KBM-7 (cell line): Measurements from ENCODE around the gene PAK5.
A peak's percentile ranks its signal among the peaks of the same experiment; 100 is the strongest.
"Not testable (repeated sequence)": the region's sequence is repeated elsewhere in the genome, so short reads cannot be mapped to it uniquely, and the experiment has no call there.

Source experiments
- DNase-seq: peaks from one replicate; pipeline ENCODE4 v3.0.0-alpha.2; 2015
- in situ Hi-C: fragments of 300-500 bp; cut with MboI; formaldehyde crosslinking; loops from 2 replicates; pipeline ENCODE4 v1.14.3; 2020; ENCODE audit warnings: low sequenced_read_pairs, low pct_unique_long_range_greater_than_20kb, mixed read lengths

The PAK5 gene

GRCh38 chr20:9705722-9706476, 133.0 kb downstream of the PAK5 start:
- no peak for DNase-seq
- in situ Hi-C loops = no loop called here

DNA sequence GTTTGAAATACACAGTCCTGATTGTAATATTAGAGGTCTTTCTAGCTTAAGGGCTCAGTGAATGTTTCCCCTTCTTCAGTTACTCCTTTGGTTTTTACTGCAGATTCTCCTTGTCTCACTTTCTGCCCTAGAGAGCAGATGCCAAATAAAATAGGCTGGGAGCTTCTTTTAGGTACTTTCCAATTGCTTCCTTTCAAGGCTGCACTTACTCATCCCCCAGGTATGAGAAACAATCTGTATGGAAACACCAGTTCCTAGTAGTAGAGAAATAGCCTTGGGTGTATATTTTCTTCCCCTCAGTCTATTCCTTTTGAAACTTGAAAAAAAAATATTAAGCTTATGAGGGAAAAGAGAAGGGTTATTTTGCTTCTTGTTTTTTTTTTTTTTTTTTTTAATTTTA, 139.7 kb downstream of the PAK5 start:
- in situ Hi-C loops = no loop called here
- no peak for DNase-seq

DNA sequence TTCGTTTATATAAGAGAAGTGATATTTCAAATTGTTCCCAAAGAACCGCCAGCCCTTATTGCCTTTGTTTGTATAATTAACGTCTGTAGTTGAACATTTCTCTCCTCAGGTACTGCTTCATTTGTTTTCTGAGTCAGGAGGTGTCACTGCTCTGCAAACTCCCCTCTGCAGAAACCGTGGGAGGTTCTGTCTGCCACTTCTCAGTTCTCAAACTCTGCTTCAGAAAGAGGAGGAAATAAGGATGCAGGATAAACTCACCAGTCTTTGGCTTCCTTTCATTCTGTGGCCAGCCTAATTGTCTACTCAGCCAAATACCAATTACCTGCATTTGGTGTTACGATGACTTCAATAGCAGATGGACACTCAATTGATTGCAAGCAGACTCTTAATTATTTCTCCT, 149.8 kb downstream of the PAK5 start:
- no peak for DNase-seq
- in situ Hi-C loops = no loop called here

- DNase-seq = no peak
- in situ Hi-C loops = no loop called here
Observed at GRCh38 chr20:9686866-9687265, 152.0 kb downstream of the PAK5 start.

DNA sequence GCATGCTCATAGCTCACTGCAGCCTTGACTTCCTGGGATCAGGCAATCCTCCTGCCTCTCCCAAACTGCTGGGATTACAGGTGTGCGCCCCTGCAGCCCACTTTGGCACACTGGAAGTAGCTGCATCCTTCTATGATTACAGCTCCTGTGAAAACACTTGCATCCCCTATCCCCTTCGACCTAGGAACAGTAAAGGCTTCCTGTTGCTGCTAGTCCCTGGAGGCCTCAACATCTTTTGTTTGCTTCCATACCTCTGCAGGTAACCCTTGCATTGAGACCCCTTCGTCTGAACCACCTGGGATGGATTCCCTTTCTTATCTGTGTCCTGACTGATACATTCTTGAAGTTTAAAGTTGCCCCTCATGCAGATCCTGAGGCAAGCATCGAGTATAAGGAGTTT, 152.4 kb downstream of the PAK5 start:
- DNase-seq = no peak
- in situ Hi-C loops = no loop called here

GRCh38 chr20:9686001-9686400, 152.9 kb downstream of the PAK5 start:
- in situ Hi-C loops = no loop called here
- DNase-seq = no peak

- in situ Hi-C loops = no loop called here
- DNase-seq = no peak
Observed at GRCh38 chr20:9685011-9685410, 153.9 kb downstream of the PAK5 start.

DNA sequence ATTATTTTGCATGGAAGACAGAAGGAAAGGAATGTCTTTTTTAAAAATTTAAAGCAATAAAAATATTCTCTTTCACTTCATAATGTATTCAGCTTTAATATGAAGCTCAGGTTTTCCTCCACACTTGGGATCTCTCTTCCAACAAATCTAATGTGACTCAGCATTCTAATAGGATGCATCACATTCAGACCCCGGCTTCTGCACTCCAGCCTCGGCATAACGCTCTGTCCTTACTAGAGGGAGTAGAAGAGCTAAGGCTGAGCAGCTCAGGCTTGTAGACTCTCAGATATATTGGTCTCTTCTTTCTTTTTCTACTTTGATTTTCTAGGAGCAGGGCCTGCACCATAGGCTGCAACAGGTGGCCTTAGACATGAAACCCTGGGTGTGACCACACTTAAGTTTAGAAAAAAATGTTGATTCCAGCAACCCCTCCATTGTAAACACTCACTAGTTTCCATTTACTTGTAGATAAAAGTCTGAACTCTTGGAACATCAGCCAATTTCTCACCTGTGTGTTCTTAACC, 161.7 kb downstream of the PAK5 start:
- in situ Hi-C loops = no loop called here
- DNase-seq = no peak

DNA sequence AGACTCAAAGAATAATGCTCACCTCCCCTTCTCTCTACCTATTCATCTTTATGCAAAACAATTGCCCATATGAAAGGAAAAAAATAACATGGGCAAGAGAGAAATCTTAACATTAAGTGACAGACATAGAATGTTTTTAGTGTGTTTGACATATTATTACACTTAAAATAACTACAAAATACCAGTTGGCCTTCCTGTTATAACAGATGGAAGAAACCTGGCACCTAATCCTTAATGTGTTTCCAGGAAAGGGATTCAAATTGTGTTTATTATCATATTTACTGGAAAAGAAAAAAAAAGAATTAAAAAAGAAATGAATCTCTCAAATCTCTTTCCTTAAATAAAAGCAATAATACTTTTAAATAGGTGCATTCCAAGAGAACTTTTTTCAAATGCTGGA, 165.9 kb downstream of the PAK5 start:
- DNase-seq = no peak
- in situ Hi-C loops = no loop called here

DNA sequence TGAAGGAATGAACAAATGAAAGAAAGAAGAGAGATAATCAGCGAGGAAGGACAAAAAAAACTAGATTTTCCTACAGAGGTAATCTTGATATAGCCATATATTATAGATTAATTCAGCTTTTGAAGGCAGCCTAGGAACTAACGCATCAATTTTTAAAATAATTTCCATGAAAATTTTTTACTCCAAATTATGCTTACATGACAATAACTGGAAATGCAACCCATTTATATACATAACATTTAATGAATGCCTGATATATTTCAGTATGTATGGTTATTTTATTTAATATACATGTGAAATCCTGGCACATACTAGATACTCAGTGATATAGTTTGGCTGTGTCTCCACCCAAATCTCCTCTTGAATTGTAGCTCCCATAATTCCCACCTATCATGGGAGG, 166.8 kb downstream of the PAK5 start:
- in situ Hi-C loops = no loop called here
- DNase-seq = no peak

DNA sequence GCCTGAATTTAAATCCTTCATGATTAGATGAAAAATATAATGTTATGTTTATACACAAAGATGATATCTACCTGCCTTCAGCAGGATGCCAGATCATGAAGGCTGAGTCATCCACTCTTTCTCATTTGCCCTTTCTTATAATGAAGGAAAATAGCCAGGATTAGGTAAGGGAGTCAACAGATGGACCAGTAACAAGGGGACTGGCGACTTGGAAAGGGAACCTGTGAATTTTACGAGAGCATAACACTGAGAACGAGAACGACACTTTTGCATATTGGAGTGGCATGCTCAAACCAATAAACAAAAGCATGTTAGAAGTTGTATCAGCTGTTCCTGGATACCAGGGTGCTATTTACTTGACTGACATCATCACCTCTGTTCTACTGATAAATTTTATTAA, 170.5 kb downstream of the PAK5 start:
- in situ Hi-C loops = no loop called here

GRCh38 chr20:9663423-9663822, 175.5 kb downstream of the PAK5 start:
- DNase-seq = no peak
- in situ Hi-C loops = no loop called here

More for the DNA sequence above, 170.5 kb downstream of the PAK5 start:
- DNase-seq = no peak

- in situ Hi-C loops = no loop called here
Observed at GRCh38 chr20:9660236-9660868, 178.5 kb downstream of the PAK5 start.

DNA sequence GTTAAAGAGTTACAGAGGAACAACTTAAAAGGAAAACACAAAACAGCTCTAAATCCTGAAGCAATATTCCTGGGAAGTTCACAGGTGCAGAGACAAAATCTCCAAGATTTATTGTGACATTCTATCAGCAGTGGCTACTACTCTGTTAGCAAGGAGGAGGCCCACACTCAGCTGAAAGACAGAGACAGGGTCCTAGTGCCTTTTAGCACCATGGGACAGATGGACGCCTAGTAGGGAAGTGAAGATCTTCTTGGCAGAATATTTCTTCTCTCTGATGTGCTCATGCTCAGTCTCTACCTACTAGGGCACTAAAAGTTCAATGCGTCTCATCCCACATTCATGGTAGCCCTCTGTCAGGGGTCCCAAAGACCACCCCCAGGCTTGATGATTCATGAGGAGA, 191.1 kb downstream of the PAK5 start:
- no peak for DNase-seq
- in situ Hi-C loops = no loop called here

More at GRCh38 chr20:9660236-9660868, 178.5 kb downstream of the PAK5 start:
- peak; percentile 6 for DNase-seq

DNA sequence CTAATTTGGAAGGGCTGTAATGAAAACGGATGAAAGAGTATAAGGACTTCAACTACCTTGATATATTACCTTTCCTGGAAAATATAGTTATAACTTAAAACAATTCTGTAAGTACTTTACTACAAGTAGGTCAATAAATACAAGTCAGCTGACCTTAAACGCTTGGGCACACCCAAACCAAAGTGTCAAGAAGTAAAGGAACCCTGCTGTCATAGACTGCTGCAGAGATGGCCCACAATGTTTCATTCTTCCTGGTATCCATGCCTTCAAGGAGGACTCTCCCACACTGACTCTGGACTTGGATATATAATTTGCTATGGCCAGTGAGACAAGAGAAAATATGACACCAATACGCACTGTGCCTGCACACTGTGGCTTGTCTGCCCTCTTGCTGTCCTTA, 192.5 kb downstream of the PAK5 start:
- DNase-seq = no peak
- in situ Hi-C loops = no loop called here

DNA sequence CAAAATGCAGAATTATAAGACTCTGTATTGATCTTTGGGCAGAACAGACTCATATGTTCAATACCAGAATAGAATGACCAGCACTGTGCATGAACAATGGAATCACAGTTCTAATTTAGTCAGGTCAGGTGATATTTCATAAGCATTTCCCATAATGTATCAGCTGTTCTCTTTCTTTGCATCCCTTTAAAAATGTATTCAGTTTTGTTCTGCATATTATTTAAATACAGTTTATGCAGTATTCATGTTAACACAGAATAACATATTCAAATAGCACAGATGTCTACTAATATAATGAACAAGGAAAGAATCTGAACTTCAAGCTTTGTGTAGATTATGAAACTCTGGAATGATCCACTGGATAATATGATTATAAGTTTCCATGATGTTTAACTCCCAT, 196.0 kb downstream of the PAK5 start:
- in situ Hi-C loops = no loop called here
- no peak for DNase-seq

DNA sequence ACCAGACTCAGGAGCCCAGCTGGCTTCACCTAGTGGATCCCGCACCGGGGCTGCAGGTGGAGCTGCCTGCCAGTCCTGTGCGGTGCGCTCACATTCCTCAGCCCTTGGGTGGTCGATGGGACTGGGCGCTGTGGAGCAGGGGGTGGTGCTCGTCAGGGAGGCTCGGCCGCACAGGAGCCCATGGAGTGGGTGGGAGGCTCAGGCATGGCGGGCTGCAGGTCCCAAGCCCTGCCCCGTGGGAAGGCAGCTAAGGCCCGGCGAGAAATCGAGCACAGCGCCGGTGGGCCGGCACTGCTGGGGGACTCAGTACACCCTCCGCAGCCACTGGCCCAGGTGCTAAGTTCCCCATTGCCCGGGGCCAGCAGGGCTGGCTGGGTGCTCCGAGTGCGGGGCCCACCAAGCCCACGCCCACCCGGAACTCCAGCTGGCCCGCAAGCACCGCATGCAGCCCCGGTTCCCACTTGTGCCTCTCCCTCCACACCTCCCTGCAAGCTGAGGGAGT, 197.3 kb downstream of the PAK5 start:
- DNase-seq, in situ Hi-C loops: not testable (repeated sequence)

DNA sequence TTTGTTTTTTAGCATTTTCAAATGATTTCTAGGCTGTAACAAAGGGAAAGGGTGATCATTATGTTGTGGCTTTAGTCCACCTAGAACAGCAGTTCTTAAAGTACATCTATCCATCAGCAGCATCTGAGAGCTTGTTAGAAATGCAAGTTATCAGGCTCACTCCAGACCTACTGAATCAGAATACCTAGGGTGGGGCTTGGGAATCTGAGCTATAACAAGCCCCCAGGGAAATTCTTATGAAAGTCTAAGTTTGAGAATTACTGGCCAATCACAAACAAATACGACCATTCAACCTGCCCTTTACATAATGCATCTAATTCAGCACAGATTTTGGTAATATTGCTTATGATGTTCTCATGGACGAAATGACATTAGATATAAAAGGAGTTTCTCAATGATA, 201.0 kb downstream of the PAK5 start:
- in situ Hi-C loops = no loop called here
- DNase-seq = no peak

GRCh38 chr20:9635750-9636149, 203.1 kb downstream of the PAK5 start:
- DNase-seq = no peak
- in situ Hi-C loops = no loop called here

GRCh38 chr20:9634327-9634726, 204.5 kb downstream of the PAK5 start:
- in situ Hi-C loops = no loop called here
- no peak for DNase-seq

GRCh38 chr20:9632991-9633390, 205.9 kb downstream of the PAK5 start:
- DNase-seq = no peak
- in situ Hi-C loops = no loop called here
